ENCODE data around the gene PSAT1. TPM values are rescaled to one million over a fixed set of nuclear protein-coding genes. Genes with fewer than 3 reads are reported as not detected.
A peak's percentile ranks its signal among the peaks of the same experiment; 100 is the strongest.

Gene PSAT1
- total RNA-seq, 1 experiment from 2014 or later = 215 TPM

DNA sequence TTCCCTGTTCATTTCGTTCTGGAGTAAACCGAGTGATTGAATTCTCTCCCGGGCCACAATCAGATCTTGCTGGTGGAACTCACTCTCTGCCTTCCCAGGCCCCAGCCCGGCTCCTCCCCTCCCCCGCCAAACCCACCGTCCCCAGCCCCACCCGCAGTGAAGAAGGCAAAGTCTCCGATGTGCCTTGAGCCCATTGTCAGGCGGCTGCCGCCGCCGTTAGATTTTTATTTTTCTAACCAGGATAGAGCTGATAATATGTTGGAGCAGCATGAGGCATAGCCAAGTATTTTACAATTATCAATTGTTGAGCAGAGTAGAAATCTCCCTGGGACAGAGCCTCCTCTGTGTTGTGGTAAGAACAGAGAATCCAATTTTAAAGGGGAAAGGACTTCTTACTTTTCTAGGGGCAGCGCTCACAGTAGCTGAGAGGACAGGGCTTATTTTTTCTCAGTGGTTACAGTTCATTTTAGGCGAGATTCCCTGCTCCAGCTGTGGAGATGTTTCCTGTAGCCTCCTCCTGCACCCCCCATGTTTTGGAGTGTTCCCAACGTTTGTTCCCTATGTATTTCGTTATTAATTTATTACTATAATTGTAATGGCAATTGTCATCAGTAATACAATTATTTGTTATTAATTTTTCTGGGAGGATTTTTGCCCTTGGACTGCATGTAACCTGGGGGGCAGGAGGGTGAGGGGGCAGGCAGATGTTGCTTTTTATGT is 1.3 kb downstream of the PSAT1 start:
- no peak for DNase-seq
- TF ChIP-seq, protein P1, sequence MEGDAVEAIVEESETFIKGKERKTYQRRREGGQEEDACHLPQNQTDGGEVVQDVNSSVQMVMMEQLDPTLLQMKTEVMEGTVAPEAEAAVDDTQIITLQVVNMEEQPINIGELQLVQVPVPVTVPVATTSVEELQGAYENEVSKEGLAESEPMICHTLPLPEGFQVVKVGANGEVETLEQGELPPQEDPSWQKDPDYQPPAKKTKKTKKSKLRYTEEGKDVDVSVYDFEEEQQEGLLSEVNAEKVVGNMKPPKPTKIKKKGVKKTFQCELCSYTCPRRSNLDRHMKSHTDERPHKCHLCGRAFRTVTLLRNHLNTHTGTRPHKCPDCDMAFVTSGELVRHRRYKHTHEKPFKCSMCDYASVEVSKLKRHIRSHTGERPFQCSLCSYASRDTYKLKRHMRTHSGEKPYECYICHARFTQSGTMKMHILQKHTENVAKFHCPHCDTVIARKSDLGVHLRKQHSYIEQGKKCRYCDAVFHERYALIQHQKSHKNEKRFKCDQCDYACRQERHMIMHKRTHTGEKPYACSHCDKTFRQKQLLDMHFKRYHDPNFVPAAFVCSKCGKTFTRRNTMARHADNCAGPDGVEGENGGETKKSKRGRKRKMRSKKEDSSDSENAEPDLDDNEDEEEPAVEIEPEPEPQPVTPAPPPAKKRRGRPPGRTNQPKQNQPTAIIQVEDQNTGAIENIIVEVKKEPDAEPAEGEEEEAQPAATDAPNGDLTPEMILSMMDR (conservative IDR thresholded peaks at IDR 0.05) = no peak
- no peaks in the 10 kb centered on the region; the same call in 1 of the 2 replicates for H3K27me3 Mint-ChIP-seq (ENCODE audit: low read depth)

More for the DNA sequence above, 1.3 kb downstream of the PSAT1 start:
- H3K4me1 Mint-ChIP-seq = peaks cover 27% of the 10 kb centered on the region in 2 experiments
- H3K4me1 ChIP-seq (ENCODE audit: insufficient read depth, low read length) = no peaks in the 10 kb centered on the region
- H3K27me3 ChIP-seq (ENCODE audit: insufficient read depth, low read length) = no peaks in the 10 kb centered on the region
- peak overlapping the region; percentile 94 for H3K9ac ChIP-seq (ENCODE audit: extremely low read depth, insufficient read length, low read length)
- no peak overlapping the region for H2BK20ac ChIP-seq (ENCODE audit: low read depth, low read length, poor library complexity, severe bottlenecking)
- no peak overlapping the region for H4K8ac ChIP-seq (replicated peaks; ENCODE audit: insufficient read length, low read depth, low read length)
- H2BK15ac ChIP-seq (ENCODE audit: low read depth, low read length) = no peak overlapping the region
- H2AFZ ChIP-seq (ENCODE audit: low read length) = no peak overlapping the region
- no peak overlapping the region for H3K23ac ChIP-seq (ENCODE audit: insufficient read length, low read depth, low read length)
- H2AK5ac ChIP-seq (ENCODE audit: insufficient read length, low read length) = no peak overlapping the region
- H3K27ac ChIP-seq (ENCODE audit: insufficient read length, low read depth, low read length) = no peak overlapping the region
- H4K5ac ChIP-seq (ENCODE audit: insufficient read length, low read depth, low read length) = no peak overlapping the region
- H3T11ph ChIP-seq (ENCODE audit: low read length) = no peak overlapping the region
- no peak overlapping the region for H3K4ac ChIP-seq (ENCODE audit: low read depth, low read length)
- WGBS (ENCODE audit: extremely low coverage, insufficient read length, low lambda C conversion rate) = no CpG with 5 or more reads among the region's 16 CpGs
- peaks cover 13% of the 10 kb centered on the region for H3K23me2 ChIP-seq (ENCODE audit: insufficient read length, low read depth, low read length, poor library complexity, severe bottlenecking)
- H3K56ac ChIP-seq (ENCODE audit: insufficient read length, low read depth, low read length) = no peak overlapping the region
- no peak overlapping the region for H3K18ac ChIP-seq (ENCODE audit: insufficient read length, low read depth, low read length)
- H3K9me3 Mint-ChIP-seq = peaks cover 0 to 3% of the 10 kb centered on the region in 2 experiments; a peak in 2 of 5 replicates
- H2BK12ac ChIP-seq (ENCODE audit: insufficient read length, low read depth, low read length) = no peak overlapping the region
- H3K36me3 Mint-ChIP-seq (ENCODE audit: insufficient read depth in 1 of 3, low read depth in 3 of 3) = peaks cover 33 to 51% (median 47%) of the 10 kb centered on the region in 3 experiments
- H3K27ac Mint-ChIP-seq = peak overlapping the region; percentile 86 to 98 (median 98)
- no peaks in the 10 kb centered on the region for H4K20me1 ChIP-seq (ENCODE audit: control insufficient read depth, insufficient read depth, insufficient read length)
- no peaks in the 10 kb centered on the region for H3K9me3 ChIP-seq (ENCODE audit: control insufficient read depth, low read depth, low read length)
- no peak overlapping the region for H2BK5ac ChIP-seq (ENCODE audit: insufficient read length, low read length)
- peaks cover 4% of the 10 kb centered on the region for H3K79me1 ChIP-seq (ENCODE audit: insufficient read depth, low read depth, low read length, poor library complexity, severe bottlenecking)
- peak overlapping the region; percentile 96 to 99 for H3K4me3 Mint-ChIP-seq
- peaks cover 22% of the 10 kb centered on the region; the same call in 1 of the 2 replicates for H3K79me2 ChIP-seq (ENCODE audit: insufficient read depth, low read length)
- H4K91ac ChIP-seq (ENCODE audit: insufficient read length, low read depth, low read length) = no peak overlapping the region
- H2BK120ac ChIP-seq (ENCODE audit: low read depth, low read length, poor library complexity, severe bottlenecking) = no peak overlapping the region
- no peak overlapping the region for H3K14ac ChIP-seq (ENCODE audit: insufficient read depth, low read length)
- H3K4me2 ChIP-seq (ENCODE audit: insufficient read depth, insufficient read length, low read length) = peak overlapping the region; percentile 90
